SK-MEL-5 (cell line): ENCODE measurements around the gene IL17D. TPM values are rescaled to one million over a fixed set of nuclear protein-coding genes. Genes with fewer than 3 reads are reported as not detected.
"Not testable (repeated sequence)": the region's sequence is repeated elsewhere in the genome, so short reads cannot be mapped to it uniquely, and the experiment has no call there.

Experiments used
- DNase-seq: peaks from one replicate; pipeline ENCODE4 v3.0.0-alpha.2; 2016; ENCODE audit warnings: low read depth, low spot score
- in situ Hi-C: cut with HindIII; loops from 2 replicates; pipeline ENCODE4 v1.10.0; 2016; ENCODE audit warnings: low sequenced_read_pairs, high pct_unique_total_duplicates, low pct_unique_long_range_greater_than_20kb
- polyA plus RNA-seq, 2 experiments: library from polyadenylated mRNA; depleted of rRNA; stranded (reverse); fragments of >200 nt; gene quantifications; 2 replicates each; pipeline ENCODE4 v1.2.3, GENCODE V29; 2015
- total RNA-seq: library from RNA; depleted of rRNA; stranded (reverse); fragments of >200 nt; shearing (Covaris generic); gene quantifications from 2 replicates; pipeline ENCODE4 v1.2.3, GENCODE V29; 2014; rRNA removed

The IL17D gene, protein sequence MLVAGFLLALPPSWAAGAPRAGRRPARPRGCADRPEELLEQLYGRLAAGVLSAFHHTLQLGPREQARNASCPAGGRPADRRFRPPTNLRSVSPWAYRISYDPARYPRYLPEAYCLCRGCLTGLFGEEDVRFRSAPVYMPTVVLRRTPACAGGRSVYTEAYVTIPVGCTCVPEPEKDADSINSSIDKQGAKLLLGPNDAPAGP
- 3.7 and 4.3 TPM in 2 replicates for total RNA-seq
- 3.6 and 6.3 TPM in 2 replicates for polyA plus RNA-seq (2015; cell fraction: cytosol; rRNA removed)
- polyA plus RNA-seq (2015; cell fraction: nucleus; rRNA removed): 1.6 and 2.6 TPM in 2 replicates

GRCh38 chr13:20702915-20703779, at the start of gene IL17D:
Gene IL17D (plus strand): TSS chr13:20703699. CDS start chr13:20704002, 303 bp downstream.
- no peak for DNase-seq
- in situ Hi-C loops: no loop called here

DNA sequence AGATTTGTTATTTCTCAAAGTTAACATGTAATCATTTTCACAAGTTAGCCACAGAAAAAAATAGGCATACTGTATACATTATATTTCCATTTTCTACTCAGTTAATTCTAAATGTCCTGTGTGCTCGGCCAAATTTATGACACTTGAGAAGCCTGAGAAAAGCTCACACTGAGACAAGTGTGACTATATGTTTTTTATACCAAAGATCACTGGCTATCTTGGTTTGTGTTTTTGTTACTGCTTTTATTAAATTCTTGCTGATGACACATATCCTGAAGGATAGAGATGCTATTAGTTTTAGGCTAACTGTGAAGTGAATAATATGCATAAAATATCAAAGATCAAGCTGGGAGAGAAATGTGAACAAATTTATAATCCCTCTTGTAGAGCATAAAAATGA, 49.3 kb upstream of the IL17D start:
- no peak for DNase-seq
- in situ Hi-C loops: no loop called here

- DNase-seq: no peak
- in situ Hi-C loops: no loop called here
Observed at GRCh38 chr13:20658451-20659040, 45.0 kb upstream of the IL17D start.

- in situ Hi-C loops: no loop called here
Observed at GRCh38 chr13:20664351-20664750, 39.1 kb upstream of the IL17D start.

DNA sequence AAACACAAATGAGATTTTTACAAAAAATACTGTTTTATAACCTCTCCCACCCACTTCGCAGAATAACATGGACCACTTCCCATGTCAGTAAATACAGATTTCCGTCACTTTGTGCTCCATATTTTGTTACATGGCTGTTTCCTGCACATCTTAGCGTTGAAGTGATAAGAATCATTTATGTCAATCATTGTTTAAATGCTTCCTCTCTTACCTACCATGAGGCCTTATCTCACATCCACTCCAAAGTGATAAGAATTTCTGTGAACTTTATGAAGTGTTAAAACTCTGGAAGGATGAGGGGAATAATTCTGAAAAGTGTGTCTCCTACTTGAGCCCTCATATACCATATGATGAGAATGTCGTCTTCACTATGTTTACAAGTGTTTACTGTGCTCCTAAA, 36.6 kb upstream of the IL17D start:
- DNase-seq: no peak
- in situ Hi-C loops: no loop called here

More at GRCh38 chr13:20664351-20664750, 39.1 kb upstream of the IL17D start:
- DNase-seq: no peak

DNA sequence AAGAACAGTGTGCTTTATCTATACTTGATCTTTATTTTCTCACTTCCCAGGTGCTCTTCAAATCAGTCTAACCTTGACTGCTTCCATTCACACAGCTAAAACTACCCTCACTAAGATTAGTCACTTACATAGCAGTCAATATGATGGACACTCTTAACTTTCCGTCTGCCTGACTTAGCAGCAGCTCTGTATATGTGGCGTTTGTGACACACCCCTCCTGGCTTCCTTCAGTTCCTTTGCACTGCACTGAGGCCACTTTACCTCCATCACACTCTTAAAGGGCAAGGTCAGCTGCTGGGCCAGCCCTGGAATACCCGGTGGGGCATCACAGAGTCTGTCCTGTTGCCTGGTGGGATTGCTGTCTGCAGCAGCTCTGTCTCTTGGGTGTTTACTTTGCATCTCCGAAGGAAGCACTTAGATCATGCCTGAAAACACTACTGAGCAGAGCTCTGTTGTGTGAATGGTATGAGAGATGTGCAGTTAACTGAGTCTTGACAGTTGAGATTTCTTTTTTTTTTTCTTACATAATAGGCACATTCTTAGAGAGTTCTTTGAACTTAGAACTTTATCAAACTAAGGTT, 35.6 kb upstream of the IL17D start:
- in situ Hi-C loops: no loop called here
- DNase-seq: no peak

DNA sequence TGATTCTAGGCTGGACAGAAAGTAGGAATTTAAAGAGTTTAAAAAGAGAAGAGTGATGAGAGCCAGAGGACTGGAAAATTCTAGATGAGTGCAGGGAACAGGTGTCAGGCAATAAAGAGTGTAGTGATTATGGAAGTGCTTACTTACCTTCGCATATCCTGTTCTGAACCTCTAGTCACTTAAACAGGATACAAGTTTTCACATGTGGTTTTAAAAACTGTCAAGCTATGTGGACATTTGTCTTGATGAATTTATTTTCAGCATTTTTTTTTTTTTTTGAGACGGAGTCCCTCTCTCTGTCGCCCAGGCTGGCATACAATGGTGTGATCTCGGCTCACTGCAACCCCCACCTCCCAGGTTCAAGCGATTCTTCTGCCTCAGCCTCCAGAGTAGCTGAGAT, 34.3 kb upstream of the IL17D start:
- in situ Hi-C loops: no loop called here
- DNase-seq: no peak

GRCh38 chr13:20671789-20672188, 31.7 kb upstream of the IL17D start:
- no peak for DNase-seq
- in situ Hi-C loops: no loop called here

- no peak for DNase-seq
- in situ Hi-C loops: no loop called here
Observed at GRCh38 chr13:20672772-20673171, 30.7 kb upstream of the IL17D start.

DNA sequence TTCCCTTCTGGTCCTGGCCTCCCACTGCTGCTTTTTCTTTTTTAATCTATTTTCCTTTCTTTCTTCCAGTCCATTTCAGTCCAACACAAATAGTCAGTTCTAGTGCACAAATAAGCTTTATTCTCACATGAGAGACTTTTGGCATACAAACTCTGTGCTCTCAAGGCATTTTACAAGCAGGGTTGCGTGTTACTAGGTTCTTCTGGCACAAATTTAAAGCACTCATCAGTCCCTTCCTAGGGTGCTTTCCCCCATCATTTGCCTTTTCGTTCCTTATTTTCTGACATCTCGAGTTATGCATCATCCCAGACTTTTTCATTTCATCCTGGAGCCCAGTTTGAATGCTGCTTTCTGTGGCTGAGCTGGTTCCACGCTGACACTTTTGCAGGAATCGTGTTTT, 29.8 kb upstream of the IL17D start:
- DNase-seq: no peak
- in situ Hi-C loops: no loop called here

GRCh38 chr13:20676213-20676612, 27.3 kb upstream of the IL17D start:
- in situ Hi-C loops: no loop called here

GRCh38 chr13:20678606-20679005, 24.9 kb upstream of the IL17D start:
- in situ Hi-C loops: not testable (repeated sequence)
- peak; percentile 50 for DNase-seq

More at GRCh38 chr13:20676213-20676612, 27.3 kb upstream of the IL17D start:
- no peak for DNase-seq

DNA sequence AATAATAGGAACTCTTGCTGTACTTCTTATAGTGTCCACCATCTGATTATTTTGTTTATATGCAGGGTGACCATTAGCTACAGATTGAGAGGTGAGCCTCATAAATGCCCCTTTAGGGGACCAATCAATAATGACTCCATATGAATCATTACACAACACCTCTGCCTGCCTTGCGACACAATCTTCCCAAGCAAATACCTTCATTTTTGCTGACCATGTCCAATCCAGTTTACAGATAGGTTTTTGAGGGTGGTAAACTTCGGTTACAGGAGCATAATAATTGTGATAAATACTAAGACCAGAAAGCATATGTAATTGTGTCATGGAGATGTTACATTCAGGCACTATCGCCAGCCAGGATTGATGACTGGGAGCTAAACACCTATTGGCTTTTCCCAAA, 23.6 kb upstream of the IL17D start:
- no peak for DNase-seq
- in situ Hi-C loops: no loop called here

DNA sequence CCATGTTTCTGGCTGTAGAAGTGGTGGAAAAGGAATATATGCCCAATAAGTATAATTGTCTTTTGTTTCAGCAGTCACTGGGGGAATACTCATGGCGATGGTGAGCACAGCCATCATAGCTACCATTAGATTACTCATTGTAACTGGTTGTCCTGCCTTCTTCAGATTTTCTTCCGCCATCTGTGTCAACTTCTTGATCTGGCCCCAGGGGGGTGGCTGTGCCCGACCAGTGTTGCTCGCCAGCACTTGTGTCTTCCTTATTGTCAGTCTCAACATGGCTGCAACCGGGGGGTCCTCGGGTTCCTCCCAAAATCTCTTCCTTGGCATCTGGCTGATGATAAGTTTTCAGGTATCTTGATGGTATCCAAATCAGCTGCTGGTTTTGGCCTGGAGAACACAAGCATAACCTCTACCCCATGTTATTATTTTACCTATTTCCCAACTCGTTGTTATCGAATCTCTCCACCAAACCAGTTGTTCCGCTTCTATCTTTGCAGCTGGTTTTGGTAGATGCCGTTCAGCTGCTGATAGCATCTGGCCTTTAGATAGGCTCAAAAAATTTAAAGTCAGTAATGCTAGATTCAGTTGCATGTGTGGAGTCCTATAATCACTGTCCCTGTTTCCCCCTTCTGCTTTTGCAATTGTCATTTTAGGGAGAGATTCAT, 23.0 kb upstream of the IL17D start:
- DNase-seq: no peak
- in situ Hi-C loops: no loop called here

DNA sequence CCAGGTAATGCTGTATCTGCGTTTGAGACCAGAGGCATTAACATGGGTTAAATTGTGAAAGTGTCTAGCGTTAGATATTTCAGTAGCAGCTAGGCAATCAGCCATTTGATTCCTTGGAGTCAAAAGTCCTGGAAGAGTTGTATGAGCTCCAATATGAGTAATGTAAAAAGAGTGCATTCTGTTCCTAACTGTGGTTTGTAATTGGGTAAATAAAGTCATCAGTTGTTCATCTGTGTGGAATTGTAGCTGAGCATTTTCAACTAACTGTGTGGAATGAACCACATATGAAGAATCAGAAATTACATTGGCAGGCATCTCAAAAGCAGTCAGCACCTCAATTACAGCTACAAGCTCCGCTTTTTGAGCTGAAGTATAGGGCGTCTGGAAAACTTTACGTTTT, 22.0 kb upstream of the IL17D start:
- DNase-seq, in situ Hi-C loops: not testable (repeated sequence)

DNA sequence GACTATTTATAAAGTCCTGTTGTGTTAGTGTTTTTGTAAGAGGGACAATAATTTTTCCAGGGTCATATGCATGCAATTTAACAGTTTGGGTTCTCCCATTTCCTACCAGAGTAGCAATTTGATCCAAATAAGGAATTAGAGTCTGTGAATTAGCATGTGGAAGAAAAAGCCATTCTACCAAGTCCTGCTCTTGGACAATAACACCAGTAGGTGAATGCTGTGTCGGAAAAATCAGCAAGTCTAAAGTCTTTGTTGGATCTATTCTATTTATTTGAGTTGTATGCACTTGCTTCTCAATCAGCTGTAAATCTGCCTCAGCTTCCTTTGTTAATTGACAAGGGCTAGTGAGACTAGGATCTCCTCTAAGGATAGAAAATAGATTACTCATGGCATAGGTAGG, 21.4 kb upstream of the IL17D start:
- in situ Hi-C loops: no loop called here
- DNase-seq: no peak

GRCh38 chr13:20684041-20684440, 19.5 kb upstream of the IL17D start:
- in situ Hi-C loops: no loop called here

DNA sequence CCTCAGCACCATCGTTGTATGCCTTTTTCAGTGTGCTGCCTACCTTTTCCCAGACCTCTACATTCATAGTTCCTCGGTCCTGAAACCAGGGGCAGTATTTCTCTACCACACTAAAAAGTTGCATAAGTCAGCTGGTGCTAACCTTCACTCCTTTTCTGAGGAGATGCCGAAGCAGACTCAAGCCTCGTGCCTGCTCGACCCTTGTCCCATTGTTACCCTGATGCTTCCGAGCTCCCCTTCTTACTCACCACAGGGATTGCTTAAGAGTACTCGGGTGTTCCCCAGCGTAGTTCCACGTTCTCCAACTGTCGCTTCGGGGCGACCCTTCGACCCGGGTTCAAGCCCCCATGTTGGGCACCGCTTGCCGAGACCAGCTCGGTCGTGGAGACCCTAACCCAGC, 19.0 kb upstream of the IL17D start:
- in situ Hi-C loops: no loop called here
- DNase-seq: no peak

More at GRCh38 chr13:20684041-20684440, 19.5 kb upstream of the IL17D start:
- no peak for DNase-seq
